Occipital lobe (tissue), 2 donors: ENCODE data around the gene MRPL57. TPM values are rescaled to one million over a fixed set of nuclear protein-coding genes. Genes with fewer than 3 reads are reported as not detected.
A peak's percentile ranks its signal among the peaks of the same experiment; 100 is the strongest.

Source experiments
- small RNA-seq: library from RNA; depleted of rRNA; stranded (forward); fragments of <200 nt; gene quantifications from one replicate; pipeline ENCODE3, GENCODE V24; 2014
- total RNA-seq: library from RNA; depleted of rRNA; stranded (reverse); fragments of >200 nt; gene quantifications from one replicate; pipeline ENCODE4 v1.2.3, GENCODE V29; 2014

MRPL57 gene
- total RNA-seq, 1 donor from 2014 or later = 15.0 TPM

Small RNAs within 50 kb of the gene (small RNA-seq; reads per million reads assigned to genes)
- not detected for gene AL158032.1
- gene RF00086 = 1.1 reads per million, percentile 75 among the genes with 10 or more reads in this experiment

Other genes with a start within 250 kb of the MRPL57 start
- gene LATS2, start 115.1 kb upstream of the MRPL57 start, total RNA-seq = 2.2 TPM
- 45.7 TPM for gene SAP18, start 36.5 kb upstream of the MRPL57 start, total RNA-seq
- 14.7 TPM for gene SKA3, start 106 bp upstream of the MRPL57 start, total RNA-seq